Adrenal gland (tissue), 12 donors: ENCODE measurements around the gene GPR161. TPM values are rescaled to one million over a fixed set of nuclear protein-coding genes. Genes with fewer than 3 reads are reported as not detected.

ENCODE experiments used
- DNase-seq, 7 donors: peaks; one replicate each; pipeline ENCODE4 v3.0.0-alpha.2; 2019 to 2020
- H3K27ac ChIP-seq, 5 donors: fragments of 200-600 bp; sonication (generic) in 4 of 5; 1 replicate in 3 of 5; 2 replicates in 2 of 5; pipeline versions ENCODE4 v1.5.1 to v1.8.0; 2016 to 2020; ENCODE audit warnings: mild to moderate bottlenecking in 1 of 5
- H3K27me3 ChIP-seq: fragments of 200-600 bp; 2 replicates; pipeline ENCODE4 v1.8.0; 2021
- H3K36me3 ChIP-seq, 2 donors: fragments of 200-600 bp; replicated peaks in 1 of 2; 1 replicate in 1 of 2; 2 replicates in 1 of 2; pipeline versions ENCODE4 v1.5.1 to v1.8.0; 2018 to 2022
- H3K4me1 ChIP-seq, 2 donors: fragments of 200-600 bp; replicated peaks in 1 of 2; 1 replicate in 1 of 2; 2 replicates in 1 of 2; pipeline versions ENCODE4 v1.5.1 to v1.8.0; 2018 to 2021
- H3K4me3 ChIP-seq, 4 donors: fragments of 200-600 bp; sonication (generic) in 3 of 4; one replicate each; pipeline ENCODE4 v1.5.1; 2016 to 2018
- H3K9me3 ChIP-seq, 3 donors: fragments of 200-600 bp; sonication (generic) in 1 of 3; replicated peaks in 1 of 3; 1 replicate in 2 of 3; 2 replicates in 1 of 3; pipeline versions ENCODE4 v1.5.1 to v1.8.0; 2016 to 2021
- CTCF ChIP-seq, 6 experiments: fragments of 450-650 bp in 4 of 6; fragments of 200-600 bp in 2 of 6; sonication (generic) in 1 of 6; IDR thresholded peaks; 1 replicate in 5 of 6; 2 replicates in 1 of 6; pipeline versions ENCODE4 v1.5.1 to v1.8.0; 2016 to 2021; ENCODE audit warnings: antibody characterized with exemption in 6 of 6, mild to moderate bottlenecking in 2 of 6, moderate library complexity in 1 of 6
- POLR2A ChIP-seq, 2 donors: fragments of 450-650 bp; IDR thresholded peaks; one replicate each; pipeline ENCODE4 v1.6.1; 2017; ENCODE audit warnings: antibody characterized with exemption in 2 of 2, mild to moderate bottlenecking in 2 of 2, moderate library complexity in 1 of 2
- WGBS, 4 donors: extraction: QIAGEN DNeasy Blood & Tissue Kit in 2 of 4; methylation state at CpG; one replicate each; pipeline versions ENCODE4 v1.1.5 to v1.1.7; 2013 to 2017; 5-methylcytosine and 5-hydroxymethylcytosine counted together
- intact Hi-C, 2 donors: fragments of 100-400 bp; cut with DNase I; formaldehyde crosslinking; loops; one replicate each; pipeline versions ENCODE4 v1.14.1 to v1.15.0; 2022 to 2023
- polyA plus RNA-seq, 3 donors: library from polyadenylated mRNA; stranded (reverse); fragments of 200-250 nt in 2 of 3; fragments of 350-450 nt in 1 of 3; fragmentation: Illumina TruSeq in 1 of 3; extraction: RNeasy Lipid Tissue Mini Kit (QIAGEN cat#74804) in 1 of 3; gene quantifications; one replicate each; pipeline ENCODE4 v1.2.3, GENCODE V29; 2013 to 2014
- total RNA-seq, 9 donors: library from RNA; depleted of rRNA in 4 of 9; stranded (reverse); fragments of >200 nt in 4 of 9; fragments of 120-200 nt in 1 of 9; fragmentation: NEBNext Ultra II Directional in 1 of 9; extraction: Animal tissue kit (Norgen Biotek cat#: 25700) in 1 of 9; gene quantifications; one replicate each; pipeline versions ENCODE4 v1.1.0 to v1.2.4, GENCODE V29; 2013 to 2023
- donor health status: healthy with polysubstance abuse.
- donor health status: Bipolar disorder and iron deficiency.
- donor health status: DM: yes; HTN: yes; CAD: no.
- donor health status: DM: no; HTN: no; CAD: no.
- donor health status: DM: no; HTN: no; CAD: no.
- donor health status: DM: yes; HTN: yes; CAD: no.

GPR161 gene
- total and polyA plus RNA-seq, 12 donors = 0.75 to 4.8 (median 2.9) TPM

- H3K4me3 ChIP-seq = peak overlapping the region; percentile 31 to 91 (median 64)
- intact Hi-C loops = no loop called here
- no peak for TF ChIP-seq CTCF (IDR thresholded peaks at IDR 0.05)
- TF ChIP-seq POLR2A (IDR thresholded peaks at IDR 0.05) = no peak
- 3 to 5% (median 4%) methylated on average over 19 to 20 of the region's 20 CpGs for WGBS, 4 donors
- H3K36me3 ChIP-seq = no peaks in the 10 kb centered on the region
- peaks cover 0 to 12% of the 10 kb centered on the region in 2 donors for H3K4me1 ChIP-seq
- H3K9me3 ChIP-seq = no peaks in the 10 kb centered on the region
- DNase-seq = no peak
- peak overlapping the region; percentile 63 to 95 (median 88) for H3K27ac ChIP-seq
- H3K27me3 ChIP-seq = no peaks in the 10 kb centered on the region
These were observed 42.9 kb upstream of the GPR161 start for GRCh38 chr1:168179438-168180147.

GRCh38 chr1:168178638-168179437 is 42.1 kb upstream of the GPR161 start, which contains the start of gene TIPRL:
TIPRL (plus strand) TSS chr1:168178962; CDS start chr1:168179078, 116 bp downstream.
- Histone ChIP-seq H3K4me3 (peak within 1 kb of the TSS; percentile 31 to 91 (median 64)), H3K9me3 (no peaks in the 10 kb centered on the region), H3K27me3 (no peaks in the 10 kb centered on the region), H3K27ac (peak within 1 kb of the TSS; percentile 63 to 95 (median 88)), H3K4me1 (peaks cover 0 to 12% of the 10 kb centered on the region in 2 donors), H3K36me3 (no peaks in the 10 kb centered on the region)
- DNase-seq = peak; percentile 96 to 99 (median 97)
- 0% methylated on average over 34 to 56 of the region's 56 CpGs for WGBS, 4 donors
- intact Hi-C loops = no loop called here
- TF ChIP-seq CTCF (IDR thresholded peaks at IDR 0.05) = peak; percentile 45 to 79 (median 69)
- TF ChIP-seq POLR2A (IDR thresholded peaks at IDR 0.05) = peak; percentile 68 to 85

- TF ChIP-seq POLR2A (IDR thresholded peaks at IDR 0.05) (no peak), CTCF (IDR thresholded peaks at IDR 0.05) (no peak)
- intact Hi-C loops = no loop called here
- WGBS, 4 donors = 70 to 77% (median 72%) methylated on average over 5 of the region's 5 CpGs
- Histone ChIP-seq H3K36me3 (no peaks in the 10 kb centered on the region), H3K4me3 (peak overlapping the region in 3 of 4 donors; percentile 31 to 91 (median 74)), H3K4me1 (peaks cover 0 to 12% of the 10 kb centered on the region in 2 donors), H3K27me3 (no peaks in the 10 kb centered on the region), H3K27ac (peak overlapping the region; percentile 34 to 95 (median 88)), H3K9me3 (no peaks in the 10 kb centered on the region)
- no peak for DNase-seq
These were observed 41.5 kb upstream of the GPR161 start for GRCh38 chr1:168178227-168178637.

GRCh38 chr1:168172250-168172915 is 35.7 kb upstream of the GPR161 start:
- 82 to 91% (median 90%) methylated on average over 3 of the region's 3 CpGs for WGBS, 4 donors
- no peak overlapping the region for H3K4me3 ChIP-seq
- intact Hi-C loops = no loop called here
- H3K36me3 ChIP-seq = no peaks in the 10 kb centered on the region
- no peaks in the 10 kb centered on the region for H3K4me1 ChIP-seq
- no peak for DNase-seq
- H3K27me3 ChIP-seq = no peaks in the 10 kb centered on the region
- H3K9me3 ChIP-seq = no peaks in the 10 kb centered on the region
- TF ChIP-seq POLR2A (IDR thresholded peaks at IDR 0.05) = no peak
- no peak overlapping the region for H3K27ac ChIP-seq
